HepG2 (cell line): ENCODE results near the gene GAB3. TPM values are rescaled to one million over a fixed set of nuclear protein-coding genes. Genes with fewer than 3 reads are reported as not detected.

Source experiments
- ATAC-seq: fragments of 200-7000 bp; cut with Tn5 transposase; 3 replicates; pipeline ENCODE4 v1.9.1; 2020; ENCODE audit warnings: mild to moderate bottlenecking, moderate library complexity
- BruUV-seq: library from RNA; stranded (reverse); fragments of 400-500 nt; replicated peaks from 2 replicates; lab custom pipeline; 2021; lab: Mats Ljungman, UMichigan
- CTCF ChIA-PET: fragments of 300-600 bp; formaldehyde crosslinking; extraction: SDS; loops from one replicate; lab custom pipeline; 2021; ENCODE audit warnings: low total read pairs, inconsistent platforms, low intra/inter-chr PET ratio; lab: Yijun Ruan, JAX
- POLR2A ChIA-PET: fragments of 350-600 bp; sonication (Branson Sonifier 250); formaldehyde crosslinking; loops from one replicate; lab custom pipeline; 2020; ENCODE audit warnings: antibody characterized with exemption, inconsistent platforms; lab: Yijun Ruan, JAX
- DNase-seq: peaks from one replicate; pipeline ENCODE4 v3.0.0-alpha.2; 2015; ENCODE audit warnings: low spot score
- FAIRE-seq: peaks from 3 replicates; lab custom pipeline; 2011; peaks lifted over from hg19 to GRCh38; lab: Jason Lieb, UNC
- H2AFZ ChIP-seq: one replicate; pipeline ENCODE4 v1.6.1; 2011; ENCODE audit warnings: low read length, inconsistent platforms
- H3K27ac ChIP-seq: fragments of 300-600 bp; 3 replicates; pipeline ENCODE4 v1.8.0; 2011; ENCODE audit warnings: mixed run types, mild to moderate bottlenecking, mixed read lengths, low read length, inconsistent platforms; ENCODE audit not compliant: insufficient read depth; ENCODE audit errors: extremely low read length
- H3K27me3 ChIP-seq, 2 experiments: fragments of 200-600 bp in 1 of 2; 2 replicates in 1 of 2; 3 replicates in 1 of 2; pipeline versions ENCODE4 v1.6.0 to v1.8.0; 2011; ENCODE audit warnings: low read length in 2 of 2, mild to moderate bottlenecking in 2 of 2, moderate library complexity in 2 of 2, inconsistent platforms in 1 of 2; ENCODE audit not compliant: insufficient read depth in 2 of 2, control insufficient read depth in 1 of 2
- H3K36me3 ChIP-seq, 2 experiments: fragments of 200-600 bp in 1 of 2; replicated peaks in 1 of 2; 2 replicates in 1 of 2; 3 replicates in 1 of 2; pipeline versions ENCODE4 v1.5.1 to v1.8.0; 2011; ENCODE audit warnings: low read length in 2 of 2, inconsistent platforms in 1 of 2; ENCODE audit not compliant: insufficient read depth in 2 of 2, control insufficient read depth in 1 of 2
- H3K4me1 ChIP-seq: 2 replicates; pipeline ENCODE4 v1.5.1; 2012; ENCODE audit warnings: low read length, inconsistent platforms; ENCODE audit not compliant: insufficient read depth
- H3K4me2 ChIP-seq: 2 replicates; pipeline ENCODE4 v1.6.0; 2011; ENCODE audit warnings: low read depth, low read length, inconsistent platforms
- H3K4me3 ChIP-seq, 3 experiments: fragments of 200-600 bp in 1 of 3; sonication (generic), shearing (Covaris generic) in 1 of 3; replicated peaks in 1 of 3; 2 replicates each; pipeline ENCODE4 v1.5.1; 2011 to 2016; ENCODE audit warnings: low read length in 3 of 3, inconsistent platforms in 2 of 3, low read depth in 2 of 3, mild to moderate bottlenecking in 2 of 3, control low read depth in 1 of 3, mixed read lengths in 1 of 3; ENCODE audit not compliant: insufficient read depth in 1 of 3
- H3K79me2 ChIP-seq: one replicate; pipeline ENCODE4 v1.6.1; 2011; ENCODE audit warnings: low read length, inconsistent platforms; ENCODE audit not compliant: insufficient read depth
- H3K9ac ChIP-seq: 2 replicates; pipeline ENCODE4 v1.6.0; 2011; ENCODE audit warnings: mild to moderate bottlenecking, low read depth, low read length, inconsistent platforms; ENCODE audit not compliant: insufficient read depth
- H3K9me3 ChIP-seq: 2 replicates; pipeline ENCODE4 v1.5.1; 2012; ENCODE audit warnings: mild to moderate bottlenecking, low read length
- H4K20me1 ChIP-seq: 2 replicates; pipeline ENCODE4 v1.6.0; 2011; ENCODE audit warnings: inconsistent platforms, mild to moderate bottlenecking, low read length, moderate library complexity; ENCODE audit not compliant: insufficient read depth
- ATAD3A ChIP-seq: sonication (generic); formaldehyde crosslinking; IDR thresholded peaks from 2 replicates; pipeline ENCODE4 v1.4.0; 2020; ENCODE audit warnings: missing genetic modification reagents
- CREB1 ChIP-seq, 2 experiments: fragments of 450-650 bp in 1 of 2; IDR thresholded peaks; 2 replicates each; pipeline ENCODE4 v1.6.1; 2016 to 2017; ENCODE audit warnings: control low read depth in 1 of 2, mild to moderate bottlenecking in 1 of 2, missing compliant biosample characterization in 1 of 2, missing genetic modification characterization in 1 of 2
- GABPA ChIP-seq, 2 experiments: IDR thresholded peaks; 2 replicates each; pipeline ENCODE4 v1.6.1; 2011 to 2016; ENCODE audit warnings: low read depth in 2 of 2, low read length in 1 of 2, missing biosample characterization in 1 of 2, missing genetic modification characterization in 1 of 2
- GPN1 ChIP-seq: sonication (generic); formaldehyde crosslinking; IDR thresholded peaks from 2 replicates; pipeline ENCODE4 v1.5.1; 2020; ENCODE audit warnings: missing genetic modification reagents, borderline replicate concordance
- HNRNPUL1 ChIP-seq: fragments of 200-400 bp; formaldehyde crosslinking; IDR thresholded peaks from 2 replicates; pipeline ENCODE4 v1.6.1; 2017; ENCODE audit warnings: low read depth, mild to moderate bottlenecking, low read length, moderate library complexity
- HOXA7 ChIP-seq: sonication (generic); formaldehyde crosslinking; IDR thresholded peaks from 2 replicates; pipeline ENCODE4 v1.8.1; 2022; ENCODE audit warnings: mild to moderate bottlenecking, missing genetic modification reagents, moderate library complexity
- LCORL ChIP-seq, 2 experiments: fragments of 450-650 bp in 1 of 2; sonication (generic) in 1 of 2; formaldehyde crosslinking in 1 of 2; IDR thresholded peaks; 2 replicates each; pipeline versions ENCODE4 v1.5.0 to v1.6.1; 2017 to 2020; ENCODE audit warnings: antibody characterized with exemption in 1 of 2, missing genetic modification reagents in 1 of 2
- RXRB ChIP-seq: IDR thresholded peaks from 2 replicates; pipeline ENCODE4 v1.6.1; 2016; ENCODE audit warnings: borderline replicate concordance, missing genetic modification reagents, missing compliant biosample characterization
- SETDB1 ChIP-seq: sonication (generic); formaldehyde crosslinking; IDR thresholded peaks from 2 replicates; pipeline ENCODE4 v1.5.1; 2020; ENCODE audit warnings: missing genetic modification reagents, mild to moderate bottlenecking, borderline replicate concordance
- SMC3 ChIP-seq: IDR thresholded peaks from 2 replicates; pipeline ENCODE4 v1.6.1; 2011; ENCODE audit warnings: low read length, improper control_type of control experiment
- ZNF256 ChIP-seq: sonication (generic); formaldehyde crosslinking; conservative IDR thresholded peaks from 2 replicates; pipeline ENCODE4 v1.4.0; 2020; ENCODE audit warnings: missing genetic modification reagents
- ZNF331 ChIP-seq: sonication (generic); formaldehyde crosslinking; IDR thresholded peaks from 2 replicates; pipeline ENCODE4 v1.4.0; 2020; ENCODE audit warnings: missing genetic modification reagents
- ZNF558 ChIP-seq: sonication (generic); formaldehyde crosslinking; IDR thresholded peaks from 2 replicates; pipeline ENCODE4 v1.9.0; 2022; ENCODE audit warnings: mild to moderate bottlenecking, missing genetic modification reagents, borderline replicate concordance
- ZNF563 ChIP-seq: sonication (generic); formaldehyde crosslinking; IDR thresholded peaks from 2 replicates; pipeline ENCODE4 v1.8.0; 2022; ENCODE audit warnings: mild to moderate bottlenecking, moderate library complexity, missing genetic modification reagents
- ZNF619 ChIP-seq: sonication (generic); formaldehyde crosslinking; IDR thresholded peaks from 2 replicates; pipeline ENCODE4 v1.4.0; 2020; ENCODE audit warnings: mild to moderate bottlenecking, missing genetic modification reagents
- ZNF761 ChIP-seq: sonication (generic); formaldehyde crosslinking; conservative IDR thresholded peaks from 2 replicates; pipeline ENCODE4 v1.4.0; 2020; ENCODE audit warnings: mild to moderate bottlenecking, missing genetic modification reagents
- ZNF83 ChIP-seq: sonication (generic); formaldehyde crosslinking; IDR thresholded peaks from 2 replicates; pipeline ENCODE4 v1.4.0; 2020; ENCODE audit warnings: missing genetic modification reagents, mild to moderate bottlenecking, borderline replicate concordance
- WGBS: methylation state at CpG from one replicate; pipeline ENCODE4 v1.1.6; 2017; ENCODE audit warnings: low lambda C conversion rate; 5-methylcytosine and 5-hydroxymethylcytosine counted together
- in situ Hi-C: cut with HindIII; loops from 2 replicates; pipeline ENCODE4 v1.10.0; 2017; ENCODE audit warnings: low pct_unique_long_range_greater_than_20kb; ENCODE audit not compliant: extremely low pct_ligation_motif_present
- intact Hi-C: fragments of 100-400 bp; cut with micrococcal nuclease; formaldehyde crosslinking; loops from one replicate; pipeline ENCODE4 v1.10.0; 2022; ENCODE audit not compliant: unreplicated experiment
- polyA plus RNA-seq, 8 experiments: library from polyadenylated mRNA; depleted of rRNA in 3 of 8; stranded (reverse) in 7 of 8; unstranded in 1 of 8; fragments of >200 nt; fragmentation: Illumina TruSeq in 4 of 8; extraction: Trizol in 4 of 8; gene quantifications; 2 replicates each; pipeline versions ENCODE4 v1.2.1 to v1.2.3, GENCODE V29; 2011 to 2016; ENCODE audit warnings: low read depth in 4 of 8, missing spikeins in 1 of 8, mixed read lengths in 1 of 8; ENCODE audit not compliant: insufficient read depth in 1 of 8
- total RNA-seq, 5 experiments: library from RNA; depleted of rRNA; stranded (reverse); fragments of >200 nt; fragmentation: Illumina TruSeq; extraction: Trizol; gene quantifications; 2 replicates each; pipeline ENCODE4 v1.2.3, GENCODE V29; 2016; ENCODE audit warnings: low read depth in 1 of 5
- TF ChIP-seq, protein P1 (sequence below): sonication (generic); formaldehyde crosslinking; IDR thresholded peaks from 2 replicates; pipeline ENCODE4 v1.4.0; 2020; ENCODE audit warnings: mild to moderate bottlenecking, missing genetic modification reagents
- TF ChIP-seq, protein P2 (sequence below): IDR thresholded peaks from 2 replicates; pipeline ENCODE4 v1.6.1; 2016; ENCODE audit warnings: low read depth, borderline replicate concordance
- TF ChIP-seq, protein P3 (sequence below): sonication (generic); formaldehyde crosslinking; IDR thresholded peaks from 2 replicates; pipeline ENCODE4 v1.9.0; 2022; ENCODE audit warnings: low read depth, missing genetic modification reagents
- TF ChIP-seq, protein P4 (sequence below): sonication (generic); formaldehyde crosslinking; IDR thresholded peaks from 2 replicates; pipeline ENCODE4 v1.8.0; 2022; ENCODE audit warnings: mild to moderate bottlenecking, missing genetic modification reagents, moderate library complexity

GAB3 gene
- total and polyA plus RNA-seq, 2 of the 13 experiments (the other 11 are each of a cell fraction or from before 2014, with no cell fraction given) = not detected

DNA sequence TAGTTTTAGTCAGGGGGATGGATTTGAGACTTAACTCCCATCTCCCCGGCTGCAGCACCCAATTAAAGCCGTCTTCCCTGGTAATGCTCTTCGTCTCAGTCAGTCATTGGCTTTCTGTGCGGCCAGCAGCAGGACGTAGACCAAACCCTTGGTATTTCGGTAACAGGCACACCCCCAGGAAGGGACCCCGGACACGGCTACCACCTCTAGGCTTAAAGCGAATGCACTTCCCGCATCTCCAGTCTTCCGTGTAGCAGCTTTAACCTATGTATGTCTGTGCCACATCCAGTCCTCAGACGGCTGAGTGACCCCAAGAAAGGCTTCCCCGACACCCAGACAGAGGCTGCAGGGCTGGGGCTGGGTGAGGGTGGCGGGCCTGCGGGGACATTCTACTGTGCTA lies 96.0 kb downstream of the GAB3 start (continued):
- TF ChIP-seq, protein P1, sequence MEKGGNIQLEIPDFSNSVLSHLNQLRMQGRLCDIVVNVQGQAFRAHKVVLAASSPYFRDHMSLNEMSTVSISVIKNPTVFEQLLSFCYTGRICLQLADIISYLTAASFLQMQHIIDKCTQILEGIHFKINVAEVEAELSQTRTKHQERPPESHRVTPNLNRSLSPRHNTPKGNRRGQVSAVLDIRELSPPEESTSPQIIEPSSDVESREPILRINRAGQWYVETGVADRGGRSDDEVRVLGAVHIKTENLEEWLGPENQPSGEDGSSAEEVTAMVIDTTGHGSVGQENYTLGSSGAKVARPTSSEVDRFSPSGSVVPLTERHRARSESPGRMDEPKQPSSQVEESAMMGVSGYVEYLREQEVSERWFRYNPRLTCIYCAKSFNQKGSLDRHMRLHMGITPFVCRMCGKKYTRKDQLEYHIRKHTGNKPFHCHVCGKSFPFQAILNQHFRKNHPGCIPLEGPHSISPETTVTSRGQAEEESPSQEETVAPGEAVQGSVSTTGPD (CRISPR knock-in tag) = no peak
- TF ChIP-seq ZNF83 (CRISPR knock-in tag) = no peak
- no peak for TF ChIP-seq GPN1
- TF ChIP-seq CREB1 (IDR thresholded peaks at IDR 0.05) = no peak
- no peak for TF ChIP-seq CREB1 (CRISPR knock-in tag; IDR thresholded peaks at IDR 0.05)
- TF ChIP-seq ZNF256 (CRISPR knock-in tag) = no peak
- no peak for TF ChIP-seq GABPA (IDR thresholded peaks at IDR 0.05; ENCODE audit: low read depth, low read length)
- TF ChIP-seq GABPA (CRISPR knock-in tag; IDR thresholded peaks at IDR 0.05; ENCODE audit: low read depth) = no peak
- no peak for TF ChIP-seq LCORL (IDR thresholded peaks at IDR 0.05)
- TF ChIP-seq LCORL (CRISPR knock-in tag; IDR thresholded peaks at IDR 0.05) = no peak

DNA sequence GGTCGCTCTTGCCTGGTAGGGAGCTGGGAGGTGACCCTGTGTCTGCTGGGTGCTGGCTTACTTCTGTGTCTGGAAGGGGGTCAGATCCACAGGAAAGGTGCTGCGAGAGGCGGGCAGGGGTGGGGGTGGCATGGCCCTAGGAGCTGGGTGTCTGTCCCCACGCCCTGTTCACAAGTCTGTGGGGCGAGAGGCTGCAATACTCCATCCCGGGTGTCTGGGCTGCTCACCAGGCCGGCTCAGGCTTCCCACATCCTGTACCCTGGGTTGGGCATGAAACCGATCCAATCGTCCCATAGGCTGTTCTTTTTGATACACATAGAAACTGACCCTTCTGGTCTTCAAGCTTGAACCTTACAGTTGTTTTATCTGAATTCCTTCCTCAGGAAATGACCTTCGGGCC lies 96.5 kb downstream of the GAB3 start:
- no peaks in the 10 kb centered on the region for H3K79me2 ChIP-seq
- no peaks in the 10 kb centered on the region for H4K20me1 ChIP-seq
- peaks cover 2 to 5% of the 10 kb centered on the region in 2 experiments; a peak in 1 of 5 replicates for H3K27me3 ChIP-seq
- DNase-seq (no peak), FAIRE-seq (no peak), ATAC-seq (no peak)
- H3K9me3 ChIP-seq = no peaks in the 10 kb centered on the region
- no peaks in the 10 kb centered on the region for H3K4me1 ChIP-seq
- CTCF ChIA-PET = no interaction called here
- no peak overlapping the region for H3K4me3 ChIP-seq
- no peaks in the 10 kb centered on the region for H3K36me3 ChIP-seq
- POLR2A ChIA-PET = no interaction called here
- intact Hi-C loops (no loop called here), in situ Hi-C loops (no loop called here)
- H3K4me2 ChIP-seq = no peak overlapping the region
- WGBS = 7% methylated on average over 1 of the region's 10 CpGs
- no peak overlapping the region for H3K27ac ChIP-seq
- H2AFZ ChIP-seq = no peak overlapping the region
- BruUV-seq = no TSS peak
- no peak overlapping the region for H3K9ac ChIP-seq
- no peak for TF ChIP-seq ZNF619
- TF ChIP-seq ZNF563 (CRISPR knock-in tag) = no peak
- no peak for TF ChIP-seq ZNF761 (CRISPR knock-in tag)
- TF ChIP-seq, protein P2, sequence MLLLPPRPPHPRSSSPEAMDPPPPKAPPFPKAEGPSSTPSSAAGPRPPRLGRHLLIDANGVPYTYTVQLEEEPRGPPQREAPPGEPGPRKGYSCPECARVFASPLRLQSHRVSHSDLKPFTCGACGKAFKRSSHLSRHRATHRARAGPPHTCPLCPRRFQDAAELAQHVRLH (CRISPR knock-in tag) = no peak
- TF ChIP-seq ZNF558 = no peak
- TF ChIP-seq HNRNPUL1 = no peak
- no peak for TF ChIP-seq ZNF331
- TF ChIP-seq SMC3 = no peak
- TF ChIP-seq SETDB1 (CRISPR knock-in tag) = no peak
- TF ChIP-seq ATAD3A (CRISPR knock-in tag) = no peak
- no peak for TF ChIP-seq RXRB (CRISPR knock-in tag)
- TF ChIP-seq, protein P3, sequence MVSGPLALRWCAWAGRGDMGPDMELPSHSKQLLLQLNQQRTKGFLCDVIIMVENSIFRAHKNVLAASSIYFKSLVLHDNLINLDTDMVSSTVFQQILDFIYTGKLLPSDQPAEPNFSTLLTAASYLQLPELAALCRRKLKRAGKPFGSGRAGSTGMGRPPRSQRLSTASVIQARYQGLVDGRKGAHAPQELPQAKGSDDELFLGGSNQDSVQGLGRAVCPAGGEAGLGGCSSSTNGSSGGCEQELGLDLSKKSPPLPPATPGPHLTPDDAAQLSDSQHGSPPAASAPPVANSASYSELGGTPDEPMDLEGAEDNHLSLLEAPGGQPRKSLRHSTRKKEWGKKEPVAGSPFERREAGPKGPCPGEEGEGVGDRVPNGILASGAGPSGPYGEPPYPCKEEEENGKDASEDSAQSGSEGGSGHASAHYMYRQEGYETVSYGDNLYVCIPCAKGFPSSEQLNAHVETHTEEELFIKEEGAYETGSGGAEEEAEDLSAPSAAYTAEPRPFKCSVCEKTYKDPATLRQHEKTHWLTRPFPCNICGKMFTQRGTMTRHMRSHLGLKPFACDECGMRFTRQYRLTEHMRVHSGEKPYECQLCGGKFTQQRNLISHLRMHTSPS (CRISPR knock-in tag) = no peak
- TF ChIP-seq, protein P4, sequence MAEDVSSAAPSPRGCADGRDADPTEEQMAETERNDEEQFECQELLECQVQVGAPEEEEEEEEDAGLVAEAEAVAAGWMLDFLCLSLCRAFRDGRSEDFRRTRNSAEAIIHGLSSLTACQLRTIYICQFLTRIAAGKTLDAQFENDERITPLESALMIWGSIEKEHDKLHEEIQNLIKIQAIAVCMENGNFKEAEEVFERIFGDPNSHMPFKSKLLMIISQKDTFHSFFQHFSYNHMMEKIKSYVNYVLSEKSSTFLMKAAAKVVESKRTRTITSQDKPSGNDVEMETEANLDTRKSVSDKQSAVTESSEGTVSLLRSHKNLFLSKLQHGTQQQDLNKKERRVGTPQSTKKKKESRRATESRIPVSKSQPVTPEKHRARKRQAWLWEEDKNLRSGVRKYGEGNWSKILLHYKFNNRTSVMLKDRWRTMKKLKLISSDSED = no peak
- no peak for TF ChIP-seq HOXA7 (CRISPR knock-in tag)
